Stimulated activated CD8-positive, alpha-beta memory T cell treated with anti-CD3 and anti-CD28 coated beads, Interleukin-7, amount 100 ng/mL, for 24 hours (primary cell): ENCODE data around the gene NTHL1.

ENCODE experiments used
- DNase-seq: peaks from one replicate; pipeline ENCODE4 v3.0.0-alpha.2; 2020; ENCODE audit warnings: low read depth

Gene NTHL1

DNA sequence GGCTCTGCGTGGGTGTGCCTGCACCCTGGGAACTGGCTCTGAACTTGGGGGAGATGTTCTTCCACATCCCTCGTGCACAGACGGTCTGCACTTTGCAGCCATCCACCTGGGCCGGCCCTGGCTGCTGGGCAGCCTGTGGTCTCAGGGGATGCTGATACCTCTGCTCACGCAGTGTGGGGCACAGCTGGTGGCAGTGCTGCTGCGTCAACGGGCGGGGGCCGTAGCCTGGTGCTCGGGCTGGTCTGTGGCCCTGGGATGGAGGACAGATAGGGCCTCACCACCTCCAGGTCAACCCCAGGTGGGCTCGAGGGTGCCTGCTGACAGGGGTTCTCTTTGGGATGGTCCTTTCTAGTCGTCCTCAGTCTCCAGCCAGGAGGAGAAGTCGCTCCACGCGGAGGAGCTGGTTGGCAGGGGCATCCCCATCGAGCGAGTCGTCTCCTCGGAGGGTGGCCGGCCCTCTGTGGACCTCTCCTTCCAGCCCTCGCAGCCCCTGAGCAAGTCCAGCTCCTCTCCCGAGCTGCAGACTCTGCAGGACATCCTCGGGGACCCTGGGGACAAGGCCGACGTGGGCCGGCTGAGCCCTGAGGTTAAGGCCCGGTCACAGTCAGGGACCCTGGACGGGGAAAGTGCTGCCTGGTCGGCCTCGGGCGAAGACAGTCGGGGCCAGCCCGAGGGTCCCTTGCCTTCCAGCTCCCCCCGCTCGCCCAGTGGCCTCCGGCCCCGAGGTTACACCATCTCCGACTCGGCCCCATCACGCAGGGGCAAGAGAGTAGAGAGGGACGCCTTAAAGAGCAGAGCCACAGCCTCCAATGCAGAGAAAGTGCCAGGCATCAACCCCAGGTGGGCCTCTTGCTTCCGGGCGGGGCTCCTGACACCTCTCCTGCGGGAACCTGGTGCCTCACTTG is 36.5 kb upstream of the NTHL1 start:
- DNase-seq, result no peak

DNA sequence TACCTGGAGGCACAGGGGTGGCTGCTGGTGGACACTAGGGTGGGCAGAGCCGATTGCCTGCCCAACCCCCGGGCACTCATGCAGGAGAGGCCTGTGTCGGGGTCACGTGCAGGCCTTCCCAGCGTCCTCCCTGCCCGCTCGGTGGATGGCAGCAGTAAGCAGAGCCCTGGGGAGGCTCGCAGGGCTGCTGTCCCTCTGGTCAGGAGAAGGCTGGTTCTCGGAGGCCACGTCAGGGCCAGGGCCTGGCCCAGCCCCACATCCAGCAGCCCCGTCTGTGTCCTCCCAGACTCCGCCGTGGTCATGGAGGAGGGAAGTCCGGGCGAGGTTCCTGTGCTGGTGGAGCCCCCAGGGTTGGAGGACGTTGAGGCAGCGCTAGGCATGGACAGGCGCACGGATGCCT is 35.8 kb upstream of the NTHL1 start:
- DNase-seq, result no peak

- no peak for DNase-seq
These were observed 35.3 kb upstream of the NTHL1 start for GRCh38 chr16:2082983-2083364.

DNA sequence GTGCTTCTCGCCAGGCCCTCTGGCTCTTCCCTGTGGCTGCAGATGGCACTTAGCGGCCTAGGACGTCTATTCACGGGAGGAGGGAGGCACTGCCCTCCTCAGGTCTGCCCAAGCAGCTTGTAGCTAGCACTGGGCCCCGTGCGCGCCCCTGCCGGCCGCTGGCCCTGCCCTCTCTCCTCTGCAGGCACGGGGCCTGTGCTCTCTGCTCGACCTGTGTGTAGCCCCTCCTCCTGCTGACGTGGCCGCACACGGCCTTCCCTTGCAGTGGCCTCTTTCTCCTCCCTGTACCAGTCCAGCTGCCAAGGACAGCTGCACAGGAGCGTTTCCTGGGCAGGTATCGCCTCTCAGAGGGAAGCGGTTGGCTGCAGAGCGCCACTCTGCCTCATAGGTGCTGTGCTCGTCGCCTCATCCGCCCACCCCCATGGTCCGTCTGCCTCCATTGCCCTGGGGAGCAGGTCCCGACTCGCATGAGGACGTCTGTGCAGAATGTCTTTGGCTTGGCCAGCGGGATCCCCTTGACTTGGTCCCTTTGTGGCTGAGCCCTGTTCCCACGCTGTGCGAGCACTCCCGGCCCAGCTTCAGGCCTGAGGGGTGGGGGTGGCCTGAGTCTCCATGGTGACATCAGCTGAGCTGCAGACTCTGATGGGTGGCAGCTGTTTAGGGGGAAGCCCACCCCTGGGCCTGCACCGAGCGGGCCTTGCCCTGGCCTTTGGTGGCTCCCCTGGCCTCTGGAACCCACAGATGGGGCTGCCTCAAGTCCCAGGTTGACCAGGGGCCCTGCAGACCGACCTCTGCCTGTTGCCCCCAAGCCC is 34.7 kb upstream of the NTHL1 start:
- no peak for DNase-seq

- DNase-seq, result no peak
These were observed 33.8 kb upstream of the NTHL1 start for GRCh38 chr16:2081201-2082084.

DNA sequence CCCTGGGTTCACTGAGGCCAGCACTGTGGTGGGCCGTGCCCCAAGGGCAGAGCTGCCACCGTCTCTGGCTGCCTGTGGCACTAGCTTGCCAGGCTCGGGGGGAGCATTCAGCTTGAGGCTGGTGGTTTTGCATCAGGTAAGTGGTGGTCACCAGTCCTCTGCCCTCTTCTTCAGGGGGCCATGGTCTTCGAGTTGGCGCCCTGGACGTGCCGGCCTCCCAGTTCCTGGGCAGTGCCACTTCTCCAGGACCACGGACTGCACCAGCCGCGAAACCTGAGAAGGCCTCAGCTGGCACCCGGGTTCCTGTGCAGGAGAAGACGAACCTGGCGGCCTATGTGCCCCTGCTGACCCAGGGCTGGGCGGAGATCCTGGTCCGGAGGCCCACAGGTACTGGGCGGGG is 32.4 kb upstream of the NTHL1 start:
- no peak for DNase-seq

DNA sequence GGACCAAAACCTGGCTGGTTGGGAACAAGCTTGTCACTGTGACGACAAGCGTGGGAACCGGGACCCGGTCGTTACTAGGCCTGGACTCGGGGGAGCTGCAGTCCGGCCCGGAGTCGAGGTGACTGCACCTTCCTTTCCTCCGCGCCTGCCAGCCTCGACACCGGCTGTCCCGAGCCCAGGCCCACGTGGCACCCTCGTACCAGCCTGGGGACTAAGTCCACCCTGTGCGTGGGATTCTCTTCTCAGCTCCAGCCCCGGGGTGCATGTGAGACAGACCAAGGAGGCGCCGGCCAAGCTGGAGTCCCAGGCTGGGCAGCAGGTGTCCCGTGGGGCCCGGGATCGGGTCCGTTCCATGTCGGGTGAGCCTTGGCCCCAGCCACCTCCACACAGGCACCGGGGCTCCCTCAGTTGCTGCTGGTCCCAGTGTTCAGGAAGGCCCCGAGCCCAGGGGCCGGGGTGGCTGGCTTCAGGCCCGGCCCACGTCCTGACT is 31.7 kb upstream of the NTHL1 start:
- DNase-seq, result no peak

DNA sequence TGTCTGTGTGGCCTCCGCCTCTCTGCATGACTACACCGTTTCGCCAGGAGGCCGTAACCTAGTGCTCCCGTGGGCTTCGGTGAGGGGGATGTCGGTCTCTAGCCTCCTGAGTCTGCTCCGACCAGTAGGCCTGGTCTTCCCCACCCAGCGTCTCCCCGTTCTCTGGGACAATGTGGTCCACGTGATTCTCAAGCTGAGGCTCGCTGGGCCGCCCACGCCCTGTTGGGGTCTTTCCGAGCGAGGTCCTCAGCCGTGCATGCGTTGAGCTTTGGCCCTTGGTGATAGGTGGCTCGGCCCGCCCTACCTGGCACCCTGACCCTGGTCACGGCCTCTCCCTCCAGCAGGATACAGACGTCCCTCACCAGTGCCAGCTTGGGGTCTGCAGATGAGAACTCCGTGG is 31.1 kb upstream of the NTHL1 start:
- DNase-seq, result no peak

DNA sequence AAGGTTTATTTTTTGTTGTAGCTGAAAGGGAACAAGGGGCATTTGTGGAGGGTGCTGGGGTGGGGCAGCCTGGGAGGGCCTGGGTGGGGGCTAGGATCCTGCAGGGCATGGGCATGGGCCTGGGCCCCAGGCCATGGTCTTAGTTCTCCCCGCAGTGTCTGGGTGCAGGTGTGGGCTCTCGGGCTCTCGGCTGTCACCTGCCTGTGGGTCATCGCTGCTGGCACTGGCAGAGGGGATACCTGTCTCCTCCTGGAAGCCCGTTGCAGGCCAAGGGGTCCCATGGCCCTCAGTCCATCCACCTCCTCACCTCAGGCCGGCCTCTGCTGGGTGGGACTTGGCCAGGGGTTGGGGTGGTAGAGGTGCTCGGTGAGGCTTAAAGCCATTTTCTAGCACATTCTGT is 30.5 kb upstream of the NTHL1 start:
- no peak for DNase-seq

DNA sequence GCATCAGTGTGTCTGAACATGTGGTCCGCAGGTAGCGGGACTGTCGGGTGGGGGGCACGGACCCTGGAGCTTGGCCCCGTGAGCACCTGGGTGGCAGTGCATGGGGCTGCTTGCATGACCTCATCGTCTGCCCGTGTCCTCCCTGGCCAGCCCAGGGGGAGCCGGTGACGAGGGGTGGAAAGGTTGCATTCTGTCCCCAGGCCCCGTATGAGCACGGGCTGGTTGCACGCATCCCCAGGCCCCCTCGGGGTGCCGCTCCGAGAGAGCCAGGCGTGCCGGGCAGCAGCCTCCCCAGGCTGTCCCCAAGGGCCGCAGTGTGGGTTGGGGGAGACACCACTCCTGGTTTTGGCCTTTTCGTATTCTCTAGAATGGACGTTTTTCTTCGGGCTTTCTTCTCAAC is 30.1 kb upstream of the NTHL1 start:
- DNase-seq, result no peak

GRCh38 chr16:2077016-2077415 is 29.4 kb upstream of the NTHL1 start:
- no peak for DNase-seq

GRCh38 chr16:2076072-2076865 is 28.6 kb upstream of the NTHL1 start:
- DNase-seq, result no peak

DNA sequence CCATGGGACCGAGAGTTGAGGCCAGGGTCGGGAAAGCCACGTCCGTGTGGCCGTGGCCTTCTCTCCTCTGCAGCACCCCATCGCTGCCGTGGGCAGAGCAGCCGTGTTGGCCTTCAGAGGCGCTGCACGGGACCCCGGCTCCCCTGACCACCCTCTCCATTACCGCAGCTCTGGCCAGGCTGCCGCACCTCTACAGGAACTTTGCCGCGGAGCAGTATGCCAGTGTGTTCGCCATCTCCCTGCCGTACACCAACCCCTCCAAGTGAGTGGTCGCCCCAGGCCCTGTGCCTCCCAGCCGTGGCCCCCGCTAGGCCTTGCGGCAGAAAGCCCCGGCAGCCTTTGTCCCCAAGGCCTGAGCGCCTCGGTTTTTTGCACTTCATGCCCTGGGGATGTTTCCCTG is 28.0 kb upstream of the NTHL1 start:
- no peak for DNase-seq

GRCh38 chr16:2074071-2074470 is 26.4 kb upstream of the NTHL1 start:
- DNase-seq, result no peak

DNA sequence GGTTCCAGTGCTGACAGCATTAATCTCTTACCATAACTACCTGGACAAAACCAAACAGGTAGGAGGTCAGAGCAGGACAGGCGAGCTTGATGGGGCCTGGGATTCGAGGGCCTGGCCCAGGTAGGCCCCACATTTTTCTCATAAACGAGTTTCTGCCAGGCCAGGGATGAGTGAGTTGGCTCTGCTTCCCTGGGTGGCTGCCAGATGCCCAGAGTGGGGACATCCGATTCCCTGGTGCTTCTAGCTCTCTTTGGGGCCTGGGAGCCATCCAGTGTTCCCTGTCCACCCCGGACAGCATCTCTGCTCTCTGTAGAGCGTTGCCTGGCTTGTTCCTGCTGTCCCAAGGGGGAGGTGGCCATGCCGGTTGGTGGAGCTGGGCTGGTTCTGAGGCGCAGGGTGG is 25.3 kb upstream of the NTHL1 start:
- DNase-seq, result no peak

DNA sequence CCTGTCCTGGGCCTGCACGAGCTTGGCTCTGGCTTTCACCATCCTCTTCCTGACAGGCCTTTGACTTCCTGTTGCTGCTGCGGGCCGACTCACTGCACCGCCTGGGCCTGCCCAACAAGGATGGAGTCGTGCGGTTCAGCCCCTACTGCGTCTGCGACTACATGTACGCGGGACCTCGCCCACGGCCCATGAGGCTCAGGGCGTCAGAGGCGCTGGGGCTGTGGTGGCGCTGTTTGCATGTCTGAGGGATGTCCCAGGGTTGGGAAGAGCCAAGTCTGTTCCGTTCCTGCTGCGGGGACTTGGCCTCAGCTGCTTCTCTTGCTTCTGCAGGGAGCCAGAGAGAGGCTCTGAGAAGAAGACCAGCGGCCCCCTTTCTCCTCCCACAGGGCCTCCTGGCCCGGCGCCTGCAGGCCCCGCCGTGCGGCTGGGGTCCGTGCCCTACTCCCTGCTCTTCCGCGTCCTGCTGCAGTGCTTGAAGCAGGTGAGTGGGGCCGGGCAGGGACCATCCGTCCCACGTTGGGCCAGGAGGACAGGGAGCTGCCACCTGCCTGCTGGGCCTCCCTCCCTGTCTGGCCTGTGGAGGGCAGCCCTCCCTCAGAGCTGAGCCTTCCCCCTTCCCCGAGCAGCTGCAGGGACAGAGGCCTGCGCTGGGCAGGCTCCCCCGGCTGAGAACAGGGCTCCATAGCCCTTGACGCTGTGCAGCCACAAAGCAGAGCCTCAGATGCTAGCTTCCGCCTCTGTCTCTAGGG is 24.0 kb upstream of the NTHL1 start:
- DNase-seq, result no peak

- DNase-seq, result no peak
These were observed 23.2 kb upstream of the NTHL1 start for GRCh38 chr16:2070576-2071453.

GRCh38 chr16:2066139-2066538 is 18.5 kb upstream of the NTHL1 start:
- no peak for DNase-seq

DNA sequence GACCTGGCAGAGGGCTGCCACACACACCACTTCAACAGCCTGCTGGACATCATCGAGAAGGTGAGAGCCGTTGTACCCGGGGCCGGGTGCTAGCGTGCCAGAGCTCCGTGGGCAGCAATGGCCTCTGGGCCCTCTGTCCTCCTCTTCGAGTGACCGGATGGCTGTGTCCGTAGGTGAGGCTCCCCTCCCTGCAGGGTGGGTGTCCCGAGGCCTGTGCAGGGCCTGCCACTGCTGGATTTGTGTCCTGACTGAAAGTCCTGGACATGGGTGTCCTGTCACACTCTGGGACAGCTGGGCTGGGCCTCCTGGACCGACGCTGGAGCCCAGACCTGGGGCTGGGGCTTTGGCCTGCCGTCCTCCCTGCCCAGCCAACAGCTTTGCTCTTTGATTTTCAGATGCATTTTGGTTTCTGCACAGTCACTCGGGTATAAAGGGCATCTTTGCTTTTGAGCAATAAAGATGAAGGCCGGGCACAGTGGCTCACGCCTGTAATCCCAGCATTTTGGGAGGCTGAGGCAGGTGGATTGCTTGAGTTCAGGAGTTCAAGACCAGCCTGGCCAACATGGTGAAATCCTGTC is 16.8 kb upstream of the NTHL1 start:
- DNase-seq, result no peak
